Prostate gland (tissue), 2 donors: ENCODE data around the gene SPATA31E1. TPM values are rescaled to one million over a fixed set of nuclear protein-coding genes. Genes with fewer than 3 reads are reported as not detected.

Experiments
- DNase-seq: peaks from one replicate; pipeline ENCODE4 v3.0.0-alpha.2; 2019; ENCODE audit warnings: low spot score
- H3K27ac ChIP-seq, 2 donors: fragments of 200-600 bp; sonication (generic); 2 replicates each; pipeline ENCODE4 v1.5.1; 2017 to 2019
- H3K27me3 ChIP-seq: fragments of 200-600 bp; sonication (generic); replicated peaks from 2 replicates; pipeline ENCODE4 v1.5.1; 2019; ENCODE audit not compliant: insufficient read depth
- H3K36me3 ChIP-seq, 2 donors: fragments of 200-600 bp; sonication (generic); 1 replicate in 1 of 2; 2 replicates in 1 of 2; pipeline versions ENCODE4 v1.5.1 to v1.8.1; 2017 to 2019
- H3K4me1 ChIP-seq: fragments of 200-600 bp; sonication (generic); replicated peaks from 2 replicates; pipeline ENCODE4 v1.5.1; 2019
- H3K4me3 ChIP-seq, 2 donors: fragments of 200-600 bp; sonication (generic); 2 replicates each; pipeline ENCODE4 v1.5.1; 2017 to 2019
- H3K9me3 ChIP-seq: fragments of 200-600 bp; sonication (generic); 2 replicates; pipeline ENCODE4 v1.5.1; 2017
- POLR2A ChIP-seq: fragments of 450-650 bp; IDR thresholded peaks from one replicate; pipeline ENCODE4 v1.6.1; 2016; ENCODE audit warnings: antibody characterized with exemption, mild to moderate bottlenecking
- POLR2AphosphoS5 ChIP-seq: sonication (generic); formaldehyde crosslinking; IDR thresholded peaks from one replicate; pipeline ENCODE4 v1.6.1; 2017; ENCODE audit warnings: antibody characterized with exemption
- WGBS: methylation state at CpG from one replicate; pipeline ENCODE4 v1.1.5; 2018; 5-methylcytosine and 5-hydroxymethylcytosine counted together
- intact Hi-C: fragments of 100-400 bp; cut with DNase I; formaldehyde crosslinking; loops from one replicate; pipeline ENCODE4 v1.14.2; 2022
- total RNA-seq, 2 donors: library from RNA; depleted of rRNA; stranded (reverse); fragments of >200 nt; gene quantifications; one replicate each; pipeline ENCODE4 v1.1.0, GENCODE V29; 2016
- TF ChIP-seq, protein P1 (sequence below), 4 experiments: fragments of 200-600 bp in 2 of 4; fragments of 450-650 bp in 2 of 4; sonication (generic) in 2 of 4; IDR thresholded peaks; 1 replicate in 3 of 4; 2 replicates in 1 of 4; pipeline ENCODE4 v1.5.1; 2016 to 2019; ENCODE audit warnings: antibody characterized with exemption in 4 of 4, mild to moderate bottlenecking in 2 of 4, moderate library complexity in 2 of 4

Gene SPATA31E1
- total RNA-seq, 2 donors from 2014 or later = 0.68 TPM; not detected in 1

DNA sequence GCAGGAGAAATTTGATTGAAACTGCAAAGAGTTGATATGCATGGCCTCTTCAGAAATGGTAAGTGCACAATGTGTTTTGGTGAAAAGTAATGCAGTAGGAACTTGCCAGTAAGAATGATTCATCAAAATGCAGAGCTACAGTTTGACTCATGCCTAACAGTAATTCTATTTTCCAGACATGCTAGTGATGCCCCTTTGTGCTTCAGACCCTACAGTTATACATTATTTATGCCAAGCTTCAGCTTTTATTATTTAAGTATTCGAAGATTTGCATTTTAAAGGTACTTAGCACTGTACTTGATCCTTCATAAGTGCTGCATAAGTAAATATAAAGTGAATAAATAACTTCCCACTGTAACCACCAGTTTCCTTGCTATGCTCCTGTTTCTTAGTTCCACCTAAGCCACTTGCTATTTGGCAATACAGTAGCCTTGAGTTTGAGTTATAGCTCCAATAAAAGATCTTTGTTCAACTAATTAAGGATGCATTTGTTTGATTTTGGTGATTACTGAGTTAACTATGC, 3.6 kb upstream of the SPATA31E1 start:
- Histone ChIP-seq H3K27me3 (no peaks in the 10 kb centered on the region), H3K4me1 (no peaks in the 10 kb centered on the region), H3K9me3 (no peaks in the 10 kb centered on the region), H3K27ac (no peak overlapping the region), H3K4me3 (no peak overlapping the region), H3K36me3 (no peaks in the 10 kb centered on the region)
- no peak for DNase-seq
- intact Hi-C loops = no loop called here
- WGBS = 56% methylated on average over 1 of the region's 1 CpG
- TF ChIP-seq POLR2AphosphoS5 (no peak), POLR2A (no peak)
- TF ChIP-seq, protein P1, sequence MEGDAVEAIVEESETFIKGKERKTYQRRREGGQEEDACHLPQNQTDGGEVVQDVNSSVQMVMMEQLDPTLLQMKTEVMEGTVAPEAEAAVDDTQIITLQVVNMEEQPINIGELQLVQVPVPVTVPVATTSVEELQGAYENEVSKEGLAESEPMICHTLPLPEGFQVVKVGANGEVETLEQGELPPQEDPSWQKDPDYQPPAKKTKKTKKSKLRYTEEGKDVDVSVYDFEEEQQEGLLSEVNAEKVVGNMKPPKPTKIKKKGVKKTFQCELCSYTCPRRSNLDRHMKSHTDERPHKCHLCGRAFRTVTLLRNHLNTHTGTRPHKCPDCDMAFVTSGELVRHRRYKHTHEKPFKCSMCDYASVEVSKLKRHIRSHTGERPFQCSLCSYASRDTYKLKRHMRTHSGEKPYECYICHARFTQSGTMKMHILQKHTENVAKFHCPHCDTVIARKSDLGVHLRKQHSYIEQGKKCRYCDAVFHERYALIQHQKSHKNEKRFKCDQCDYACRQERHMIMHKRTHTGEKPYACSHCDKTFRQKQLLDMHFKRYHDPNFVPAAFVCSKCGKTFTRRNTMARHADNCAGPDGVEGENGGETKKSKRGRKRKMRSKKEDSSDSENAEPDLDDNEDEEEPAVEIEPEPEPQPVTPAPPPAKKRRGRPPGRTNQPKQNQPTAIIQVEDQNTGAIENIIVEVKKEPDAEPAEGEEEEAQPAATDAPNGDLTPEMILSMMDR (IDR thresholded peaks at IDR 0.05) = no peak

DNA sequence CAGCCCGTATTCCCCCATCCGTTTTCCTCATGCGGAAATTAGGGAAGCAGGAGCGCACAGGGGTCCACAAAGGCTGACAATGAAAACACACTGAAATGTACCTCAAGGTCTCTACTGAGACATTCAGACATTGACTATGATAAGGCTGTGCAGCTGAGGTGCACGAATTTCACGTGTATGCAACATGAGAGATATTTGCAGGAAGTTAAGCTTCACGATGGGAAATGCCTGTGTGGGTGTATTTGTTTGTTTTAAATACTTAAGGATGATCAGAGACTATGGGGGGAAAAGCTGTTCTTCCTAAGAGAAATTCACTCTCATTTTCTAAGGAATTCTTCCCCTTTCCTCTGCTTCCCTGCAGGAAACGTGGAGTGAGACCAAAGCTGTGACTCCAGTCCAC, 2.6 kb upstream of the SPATA31E1 start:
- no peak overlapping the region for H3K27ac ChIP-seq
- H3K9me3 ChIP-seq = no peaks in the 10 kb centered on the region
- intact Hi-C loops = no loop called here
- H3K4me1 ChIP-seq = no peaks in the 10 kb centered on the region
- TF ChIP-seq POLR2A (no peak), POLR2AphosphoS5 (no peak)
- TF ChIP-seq, protein P1 (IDR thresholded peaks at IDR 0.05) = no peak
- no peak for DNase-seq
- no peak overlapping the region for H3K4me3 ChIP-seq
- H3K27me3 ChIP-seq = no peaks in the 10 kb centered on the region
- whole genome bisulfite sequencing = 78% methylated on average over 8 of the region's 8 CpGs
- H3K36me3 ChIP-seq = no peaks in the 10 kb centered on the region

DNA sequence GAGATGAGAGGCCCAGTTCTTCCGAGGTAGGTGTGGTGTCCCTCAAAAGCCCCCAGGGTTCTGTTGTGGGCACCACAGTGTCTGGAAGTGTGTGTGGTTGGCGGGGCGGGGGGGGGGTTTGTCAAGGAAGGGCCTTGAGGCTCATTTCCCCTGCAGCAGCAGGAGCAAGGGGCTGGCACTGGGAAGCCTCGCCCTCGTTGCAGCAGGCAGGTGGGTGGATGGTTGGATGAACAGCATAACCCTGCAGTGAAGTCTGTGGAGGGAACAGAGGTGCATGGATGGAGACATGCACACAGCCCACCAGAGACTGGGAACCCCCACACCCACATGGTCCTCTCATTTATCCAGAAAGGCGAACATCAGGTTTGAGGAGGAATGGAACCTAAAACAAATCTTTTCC, 2.0 kb upstream of the SPATA31E1 start:
- Histone ChIP-seq H3K4me1 (no peaks in the 10 kb centered on the region), H3K4me3 (no peak overlapping the region), H3K27me3 (no peaks in the 10 kb centered on the region), H3K27ac (no peak overlapping the region), H3K9me3 (no peaks in the 10 kb centered on the region), H3K36me3 (no peaks in the 10 kb centered on the region)
- no peak for DNase-seq
- intact Hi-C loops = no loop called here
- 83% methylated on average over 6 of the region's 6 CpGs for WGBS
- TF ChIP-seq, protein P1 (IDR thresholded peaks at IDR 0.05) = no peak
- TF ChIP-seq POLR2AphosphoS5 (no peak), POLR2A (no peak)

DNA sequence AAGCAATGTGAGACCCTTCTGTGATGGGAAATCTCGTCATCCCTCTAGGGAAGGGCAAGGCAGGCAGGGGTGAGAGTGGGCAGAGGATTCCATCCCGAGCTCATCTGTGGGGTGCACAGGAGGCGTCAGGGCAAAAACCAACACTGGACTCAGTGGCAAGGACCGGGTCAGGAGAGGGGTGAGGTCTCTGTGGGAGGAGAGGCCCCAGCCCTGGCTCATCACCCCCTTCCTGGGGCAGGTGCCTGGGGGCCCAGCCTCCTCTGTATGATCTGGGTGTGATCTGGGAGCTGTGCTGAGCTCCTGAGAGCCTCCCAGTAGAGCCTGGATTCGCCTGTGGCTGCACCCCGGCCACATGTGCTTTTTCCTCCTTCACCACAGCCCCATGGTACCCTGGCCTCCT, 597 bp downstream of the SPATA31E1 start:
- no peaks in the 10 kb centered on the region for H3K27me3 ChIP-seq
- WGBS = 87% methylated on average over 6 of the region's 6 CpGs
- no peak overlapping the region for H3K4me3 ChIP-seq
- no peak overlapping the region for H3K27ac ChIP-seq
- TF ChIP-seq POLR2AphosphoS5 (no peak), POLR2A (no peak)
- TF ChIP-seq, protein P1 (IDR thresholded peaks at IDR 0.05) = no peak
- H3K4me1 ChIP-seq = no peaks in the 10 kb centered on the region
- H3K9me3 ChIP-seq = no peaks in the 10 kb centered on the region
- H3K36me3 ChIP-seq = no peaks in the 10 kb centered on the region
- peak; percentile 1 for DNase-seq
- intact Hi-C loops = no loop called here

DNA sequence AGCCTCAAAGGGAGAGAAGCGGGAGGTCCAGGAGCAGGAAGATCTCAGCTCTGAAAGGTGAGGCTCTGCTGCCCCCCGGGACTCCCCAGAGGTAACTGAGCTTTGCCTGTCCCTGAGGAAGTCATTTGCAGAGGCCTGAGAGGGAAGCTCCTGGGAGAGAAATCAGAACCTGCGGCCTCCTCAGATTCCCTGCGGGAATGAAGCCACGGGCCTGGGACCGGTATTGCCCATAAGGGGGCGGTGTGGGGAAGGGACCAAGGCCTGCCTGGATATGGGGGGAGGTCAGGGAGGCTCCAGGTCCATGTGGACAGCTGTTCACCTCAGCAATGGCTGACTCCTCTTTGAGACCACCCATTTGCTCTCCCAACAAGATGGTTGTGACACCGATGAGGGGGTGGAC, 1.3 kb downstream of the SPATA31E1 start:
- Histone ChIP-seq H3K4me3 (no peak overlapping the region), H3K36me3 (no peaks in the 10 kb centered on the region), H3K27me3 (no peaks in the 10 kb centered on the region), H3K9me3 (no peaks in the 10 kb centered on the region), H3K4me1 (no peaks in the 10 kb centered on the region), H3K27ac (no peak overlapping the region)
- TF ChIP-seq POLR2AphosphoS5 = no peak
- TF ChIP-seq POLR2A = no peak
- TF ChIP-seq, protein P1 (IDR thresholded peaks at IDR 0.05) = no peak
- intact Hi-C loops = no loop called here
- 82% methylated on average over 8 of the region's 8 CpGs for WGBS
- peak; percentile 2 for DNase-seq
